ENCODE measurements around the gene CENPN. TPM values are rescaled to one million over a fixed set of nuclear protein-coding genes. Genes with fewer than 3 reads are reported as not detected.

CENPN gene
- total RNA-seq, 2 donors from 2014 or later, result 10.5 to 18.1 TPM

DNA sequence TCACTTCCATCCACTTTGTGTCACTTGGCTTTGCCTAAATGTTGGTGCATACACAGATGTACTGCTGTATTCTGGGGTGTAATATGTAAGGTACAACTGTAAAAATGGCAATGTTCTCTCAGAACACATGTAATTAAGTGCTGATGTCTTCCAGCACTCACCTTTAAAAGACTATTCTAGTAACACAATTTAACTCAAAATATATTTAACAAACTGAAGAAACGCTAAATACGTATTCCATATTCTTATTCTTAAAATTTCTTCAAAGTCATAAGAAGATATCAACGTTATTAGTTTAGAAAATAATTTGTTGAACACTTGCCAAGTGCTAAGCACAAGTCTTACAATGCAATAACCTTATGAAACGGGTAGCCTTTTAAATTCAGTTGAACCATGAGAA, 4.0 kb upstream of the CENPN start:
- TF ChIP-seq, protein P1, sequence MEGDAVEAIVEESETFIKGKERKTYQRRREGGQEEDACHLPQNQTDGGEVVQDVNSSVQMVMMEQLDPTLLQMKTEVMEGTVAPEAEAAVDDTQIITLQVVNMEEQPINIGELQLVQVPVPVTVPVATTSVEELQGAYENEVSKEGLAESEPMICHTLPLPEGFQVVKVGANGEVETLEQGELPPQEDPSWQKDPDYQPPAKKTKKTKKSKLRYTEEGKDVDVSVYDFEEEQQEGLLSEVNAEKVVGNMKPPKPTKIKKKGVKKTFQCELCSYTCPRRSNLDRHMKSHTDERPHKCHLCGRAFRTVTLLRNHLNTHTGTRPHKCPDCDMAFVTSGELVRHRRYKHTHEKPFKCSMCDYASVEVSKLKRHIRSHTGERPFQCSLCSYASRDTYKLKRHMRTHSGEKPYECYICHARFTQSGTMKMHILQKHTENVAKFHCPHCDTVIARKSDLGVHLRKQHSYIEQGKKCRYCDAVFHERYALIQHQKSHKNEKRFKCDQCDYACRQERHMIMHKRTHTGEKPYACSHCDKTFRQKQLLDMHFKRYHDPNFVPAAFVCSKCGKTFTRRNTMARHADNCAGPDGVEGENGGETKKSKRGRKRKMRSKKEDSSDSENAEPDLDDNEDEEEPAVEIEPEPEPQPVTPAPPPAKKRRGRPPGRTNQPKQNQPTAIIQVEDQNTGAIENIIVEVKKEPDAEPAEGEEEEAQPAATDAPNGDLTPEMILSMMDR (IDR thresholded peaks at IDR 0.05), result no peak
- no peak overlapping the region for H3K4me3 ChIP-seq
- no peak for DNase-seq (ENCODE audit: low spot score)
- peaks cover 0 to 27% of the 10 kb centered on the region in 2 donors for H3K4me1 ChIP-seq
- H3K9me3 ChIP-seq, result no peaks in the 10 kb centered on the region
- H3K36me3 ChIP-seq, result no peaks in the 10 kb centered on the region
- peak overlapping the region; percentile 66 to 100 for H3K27ac ChIP-seq
- no peaks in the 10 kb centered on the region for H3K27me3 ChIP-seq

DNA sequence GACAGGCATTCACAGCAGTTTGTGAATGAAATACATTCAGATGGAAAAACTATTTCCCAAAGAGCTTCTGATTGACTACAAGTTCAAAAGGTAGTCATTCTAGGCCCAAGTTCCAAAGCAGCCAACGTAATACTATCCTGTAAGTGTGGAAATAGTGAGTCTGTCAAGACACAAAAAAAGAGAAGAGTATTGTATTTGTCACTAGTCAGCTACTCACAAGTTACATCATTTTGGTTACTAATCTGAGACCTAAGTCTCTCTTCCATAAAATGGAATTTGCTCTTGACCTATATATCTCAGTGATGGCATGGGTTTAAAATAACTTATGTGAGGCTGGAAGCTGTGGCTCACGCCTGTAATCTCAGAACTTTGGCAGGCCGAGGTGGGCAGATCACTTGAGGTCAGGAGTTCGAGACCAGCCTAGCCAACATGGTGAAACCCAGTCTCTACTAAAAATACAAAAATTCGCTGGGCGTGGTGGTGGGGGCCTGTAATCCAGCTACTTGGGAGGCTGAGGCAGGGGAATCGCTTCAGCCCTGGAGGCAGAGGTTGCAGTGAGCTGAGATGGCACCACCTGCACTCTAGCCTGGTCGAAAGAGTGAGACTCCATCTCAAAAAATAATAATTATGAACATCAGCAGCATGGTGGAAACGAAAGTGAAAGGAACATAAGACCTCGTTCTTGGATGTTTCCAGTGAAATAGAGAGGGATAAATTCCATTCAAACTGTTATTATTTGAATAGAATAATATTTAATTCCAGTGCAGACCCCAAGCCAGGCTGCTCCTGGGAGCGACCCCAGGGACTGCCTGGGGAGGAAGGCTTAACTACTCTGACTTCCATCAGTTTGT, 3.2 kb upstream of the CENPN start:
- H3K27ac ChIP-seq, result peak overlapping the region; percentile 66 to 100
- no peak for DNase-seq (ENCODE audit: low spot score)
- no peaks in the 10 kb centered on the region for H3K27me3 ChIP-seq
- peaks cover 0 to 30% of the 10 kb centered on the region in 2 donors for H3K4me1 ChIP-seq
- TF ChIP-seq, protein P1 (IDR thresholded peaks at IDR 0.05), result no peak
- no peaks in the 10 kb centered on the region for H3K9me3 ChIP-seq
- no peaks in the 10 kb centered on the region for H3K36me3 ChIP-seq
- H3K4me3 ChIP-seq, result peak overlapping the region in 1 of 2 donors; percentile 79

DNA sequence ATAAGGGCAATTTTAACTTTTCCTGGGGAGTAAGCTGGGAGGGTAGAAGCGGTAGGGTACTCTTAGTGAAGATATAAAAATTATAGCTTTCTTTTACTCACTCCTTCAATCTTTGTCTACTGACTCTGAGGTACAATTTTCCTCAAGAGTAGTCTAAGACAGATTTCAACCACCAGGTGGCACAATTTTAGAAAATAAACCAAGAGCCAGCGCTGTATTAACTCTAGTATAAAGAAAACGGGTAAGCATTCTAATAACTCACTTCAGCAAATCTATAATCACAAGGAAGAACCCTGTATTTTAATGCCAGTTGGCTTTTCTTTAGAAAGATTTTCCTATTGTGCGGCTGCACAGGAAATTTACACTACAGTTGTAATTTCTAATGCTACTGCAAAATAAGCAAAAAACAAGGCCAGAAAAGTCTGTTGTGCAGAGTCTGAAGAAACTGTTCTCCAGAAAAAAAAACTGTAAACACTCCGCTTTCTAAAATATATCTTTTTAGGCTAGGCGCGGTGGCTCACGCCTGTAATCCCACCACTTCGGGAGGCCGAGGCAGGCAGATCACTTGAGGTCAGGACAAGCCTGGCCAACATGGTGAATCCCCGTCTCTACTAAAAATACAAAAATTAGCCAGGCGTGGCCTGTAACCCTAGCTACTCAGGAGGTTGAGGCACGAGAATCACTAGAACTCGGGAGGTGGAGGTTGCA, 2.2 kb upstream of the CENPN start:
- no peak for DNase-seq (ENCODE audit: low spot score)
- no peaks in the 10 kb centered on the region for H3K27me3 ChIP-seq
- peak overlapping the region; percentile 98 to 100 for H3K27ac ChIP-seq
- TF ChIP-seq, protein P1 (IDR thresholded peaks at IDR 0.05), result peak; percentile 62 to 71
- peaks cover 0 to 30% of the 10 kb centered on the region in 2 donors for H3K4me1 ChIP-seq
- H3K36me3 ChIP-seq, result no peaks in the 10 kb centered on the region
- H3K9me3 ChIP-seq, result no peaks in the 10 kb centered on the region
- peak overlapping the region; percentile 79 to 95 for H3K4me3 ChIP-seq

DNA sequence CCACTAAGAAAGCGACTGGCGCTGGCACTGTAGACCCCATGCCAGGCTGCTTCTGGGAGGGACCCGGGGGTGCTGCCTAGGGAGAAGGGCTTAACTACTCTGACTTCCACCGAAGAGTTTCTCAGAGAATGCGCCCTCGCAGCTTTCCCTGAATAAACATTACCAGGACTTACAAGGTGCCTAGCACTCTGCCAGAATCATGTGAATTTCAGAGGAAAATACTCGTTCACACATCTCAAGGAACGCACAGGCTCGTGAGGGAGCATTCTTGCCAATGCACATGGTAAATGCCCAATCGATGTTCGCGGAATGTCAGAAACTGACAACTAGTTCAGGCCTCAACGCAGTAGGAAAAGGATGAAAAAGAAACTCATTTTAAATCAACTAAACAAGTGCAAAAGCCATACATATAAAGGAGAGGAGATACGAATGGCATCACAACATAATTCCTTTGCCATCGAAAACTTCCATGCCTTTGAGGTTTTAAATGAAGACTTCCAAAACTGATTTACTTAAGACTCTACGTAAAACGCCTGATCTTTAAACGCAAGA, 1.3 kb upstream of the CENPN start:
- H3K9me3 ChIP-seq, result no peaks in the 10 kb centered on the region
- TF ChIP-seq, protein P1 (IDR thresholded peaks at IDR 0.05), result no peak
- H3K4me3 ChIP-seq, result peak overlapping the region; percentile 79 to 95
- H3K27me3 ChIP-seq, result no peaks in the 10 kb centered on the region
- no peaks in the 10 kb centered on the region for H3K36me3 ChIP-seq
- peaks cover 0 to 30% of the 10 kb centered on the region in 2 donors for H3K4me1 ChIP-seq
- peak overlapping the region; percentile 98 to 100 for H3K27ac ChIP-seq
- no peak for DNase-seq (ENCODE audit: low spot score)

DNA sequence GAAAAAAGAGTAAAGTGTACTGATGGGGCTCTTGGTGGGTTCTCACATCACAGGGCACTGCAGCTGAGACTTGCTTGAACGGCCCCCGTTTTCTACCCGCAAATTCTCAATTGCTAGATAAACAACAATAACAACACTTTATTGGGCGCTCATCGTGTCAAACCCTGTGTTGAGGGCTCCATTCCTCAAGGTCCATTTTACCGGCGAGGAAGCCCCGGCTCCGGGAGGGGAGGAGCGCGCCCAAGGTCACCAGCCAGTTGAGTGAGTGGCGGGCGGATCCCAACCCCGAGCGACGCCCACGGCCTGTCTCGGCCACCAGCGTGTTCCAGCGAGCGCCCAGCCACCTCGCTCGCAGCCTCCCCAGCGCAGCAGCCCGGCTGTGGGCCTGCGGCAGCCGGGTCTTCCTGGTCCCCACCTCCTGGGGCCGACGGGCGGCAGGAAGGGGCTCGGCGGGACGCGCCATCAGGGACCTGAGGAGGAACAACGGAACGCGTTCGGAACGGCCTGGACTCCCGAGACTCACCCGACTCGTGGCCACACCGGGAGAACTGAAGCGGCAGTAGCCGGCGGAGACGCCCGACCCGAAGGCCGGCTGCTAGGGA, 702 bp upstream of the CENPN start:
- H3K4me1 ChIP-seq, result peaks cover 0 to 30% of the 10 kb centered on the region in 2 donors
- DNase-seq (ENCODE audit: low spot score), result peak; percentile 76
- TF ChIP-seq, protein P1 (IDR thresholded peaks at IDR 0.05), result peak in 1 of 2 donors; percentile 9
- no peaks in the 10 kb centered on the region for H3K36me3 ChIP-seq
- peak overlapping the region; percentile 98 to 100 for H3K27ac ChIP-seq
- H3K27me3 ChIP-seq, result no peaks in the 10 kb centered on the region
- peak overlapping the region; percentile 79 to 95 for H3K4me3 ChIP-seq
- no peaks in the 10 kb centered on the region for H3K9me3 ChIP-seq
